Keratinocyte (primary cell): ENCODE results near the gene POP7.

Source experiments
- EZH2 ChIP-seq: IDR thresholded peaks from one replicate; pipeline ENCODE4 v1.6.1; 2012; ENCODE audit warnings: inconsistent platforms, mild to moderate bottlenecking, low read length, moderate library complexity
- TF ChIP-seq, protein P1 (sequence below), 3 experiments: IDR thresholded peaks in 1 of 3; conservative IDR thresholded peaks in 1 of 3; optimal IDR thresholded peaks in 1 of 3; 2 replicates in 2 of 3; 3 replicates in 1 of 3; pipeline versions ENCODE3 to v1.5.1; 2011; ENCODE audit warnings: low read length in 3 of 3, mild to moderate bottlenecking in 3 of 3, moderate library complexity in 2 of 3, control low read depth in 1 of 3, inconsistent platforms in 1 of 3; ENCODE audit not compliant: insufficient read depth in 2 of 3; ENCODE audit errors: extremely low read depth in 1 of 3

DNA sequence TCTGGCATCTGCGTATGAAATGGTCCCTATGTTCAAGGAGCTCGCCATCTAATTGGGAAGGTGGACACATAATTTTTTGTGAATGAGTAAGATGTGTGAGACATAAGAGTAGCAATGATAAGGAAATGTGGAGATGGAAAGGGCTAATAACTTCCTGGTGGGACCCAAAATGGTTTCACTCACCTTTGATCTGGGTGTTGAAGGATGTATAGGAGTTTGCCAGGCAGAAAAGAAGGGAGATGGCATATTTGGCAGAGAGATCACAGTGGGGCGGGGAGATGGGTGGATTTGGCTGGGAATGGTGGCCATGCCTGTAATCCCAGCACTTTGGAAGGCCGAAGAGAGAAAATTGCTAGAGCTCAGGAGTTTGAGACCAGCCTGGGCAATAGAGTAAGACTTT is 4.5 kb downstream of the POP7 start:
- TF ChIP-seq, protein P1, sequence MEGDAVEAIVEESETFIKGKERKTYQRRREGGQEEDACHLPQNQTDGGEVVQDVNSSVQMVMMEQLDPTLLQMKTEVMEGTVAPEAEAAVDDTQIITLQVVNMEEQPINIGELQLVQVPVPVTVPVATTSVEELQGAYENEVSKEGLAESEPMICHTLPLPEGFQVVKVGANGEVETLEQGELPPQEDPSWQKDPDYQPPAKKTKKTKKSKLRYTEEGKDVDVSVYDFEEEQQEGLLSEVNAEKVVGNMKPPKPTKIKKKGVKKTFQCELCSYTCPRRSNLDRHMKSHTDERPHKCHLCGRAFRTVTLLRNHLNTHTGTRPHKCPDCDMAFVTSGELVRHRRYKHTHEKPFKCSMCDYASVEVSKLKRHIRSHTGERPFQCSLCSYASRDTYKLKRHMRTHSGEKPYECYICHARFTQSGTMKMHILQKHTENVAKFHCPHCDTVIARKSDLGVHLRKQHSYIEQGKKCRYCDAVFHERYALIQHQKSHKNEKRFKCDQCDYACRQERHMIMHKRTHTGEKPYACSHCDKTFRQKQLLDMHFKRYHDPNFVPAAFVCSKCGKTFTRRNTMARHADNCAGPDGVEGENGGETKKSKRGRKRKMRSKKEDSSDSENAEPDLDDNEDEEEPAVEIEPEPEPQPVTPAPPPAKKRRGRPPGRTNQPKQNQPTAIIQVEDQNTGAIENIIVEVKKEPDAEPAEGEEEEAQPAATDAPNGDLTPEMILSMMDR (optimal IDR thresholded peaks at IDR 0.05 in 1 of 3, IDR thresholded peaks at IDR 0.05 in 1 of 3, conservative IDR thresholded peaks at IDR 0.05 in 1 of 3; ENCODE audit: extremely low read depth in 1 of 3, insufficient read depth in 2 of 3, low read length in 3 of 3), result no peak
- no peak for TF ChIP-seq EZH2
